RPMI8226 (cell line): ENCODE measurements around the gene POP5.
"Not testable (repeated sequence)": the region's sequence is repeated elsewhere in the genome, so short reads cannot be mapped to it uniquely, and the experiment has no call there.

Experiments used
- DNase-seq: peaks from one replicate; pipeline ENCODE4 v3.0.0-alpha.2; 2015

POP5 gene

DNA sequence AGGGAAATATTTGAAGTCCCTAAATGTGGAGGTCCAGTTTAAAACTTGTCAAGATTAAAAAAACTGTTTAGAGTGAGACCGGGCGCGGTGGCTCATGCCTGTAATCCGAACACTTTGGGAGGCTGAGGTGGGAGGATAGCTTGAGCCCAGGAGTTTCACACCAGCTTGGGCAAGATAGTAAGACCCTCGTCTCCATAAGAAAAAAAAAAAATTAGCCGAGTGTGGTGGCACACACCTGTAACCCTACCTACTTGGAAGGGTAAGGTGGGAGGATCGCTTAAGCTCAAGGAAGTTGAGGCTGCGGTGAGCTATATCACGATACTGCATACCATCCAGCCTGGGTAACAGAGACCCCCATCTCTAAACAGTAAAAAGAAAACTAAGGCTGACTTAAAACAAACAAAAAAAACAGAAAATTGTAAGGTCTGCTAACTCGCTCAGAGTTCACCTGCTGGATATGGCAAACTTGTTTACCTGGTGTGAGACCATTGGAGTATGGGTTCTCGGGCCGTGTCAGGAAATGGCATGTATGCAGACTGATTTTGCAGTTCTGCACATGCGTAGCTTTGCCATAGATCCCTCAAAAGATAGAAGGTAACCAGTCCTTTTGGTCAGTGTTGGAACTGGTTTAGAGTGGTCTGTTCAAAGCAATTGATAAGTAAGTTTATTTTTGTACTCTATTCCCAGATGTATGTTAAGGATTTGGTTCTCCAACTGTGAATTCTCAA lies 45.0 kb downstream of the POP5 start:
- peak; percentile 82 for DNase-seq

- DNase-seq, result peak; percentile 67
Observed at GRCh38 chr12:120534703-120535655, 46.2 kb downstream of the POP5 start.

- peak; percentile 90 for DNase-seq
Observed at GRCh38 chr12:120534203-120534702, 46.9 kb downstream of the POP5 start, which contains the start of gene RNF10. Gene RNF10, plus strand, starts transcription at chr12:120534356. Its CDS starts 456 bp downstream, at chr12:120534812.

DNA sequence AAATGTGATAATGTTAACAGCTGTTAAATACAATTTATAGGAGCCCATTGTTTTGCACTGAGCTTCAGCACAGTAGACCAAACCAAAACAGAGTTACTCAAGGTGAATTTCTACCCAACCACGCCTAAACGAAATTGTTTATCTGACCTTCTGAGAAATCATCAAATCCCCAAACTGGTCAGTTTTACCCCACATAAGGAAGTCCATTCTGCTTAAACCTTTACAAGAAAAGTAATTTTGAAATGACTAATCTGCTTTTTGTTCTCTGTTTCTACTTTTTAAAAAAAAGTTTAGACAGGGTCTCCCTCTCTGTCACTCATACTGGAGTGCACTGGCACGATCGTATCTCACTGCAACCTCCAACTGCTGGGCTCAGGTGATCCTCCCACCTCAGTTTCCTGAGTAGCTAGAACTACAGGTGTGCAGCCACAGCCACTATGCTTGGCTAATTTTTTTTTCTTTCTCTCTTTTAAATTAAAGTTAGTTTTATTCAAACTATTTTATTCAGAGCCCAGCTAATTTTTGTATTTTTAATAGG lies 48.4 kb downstream of the POP5 start:
- peak; percentile 37 for DNase-seq

DNA sequence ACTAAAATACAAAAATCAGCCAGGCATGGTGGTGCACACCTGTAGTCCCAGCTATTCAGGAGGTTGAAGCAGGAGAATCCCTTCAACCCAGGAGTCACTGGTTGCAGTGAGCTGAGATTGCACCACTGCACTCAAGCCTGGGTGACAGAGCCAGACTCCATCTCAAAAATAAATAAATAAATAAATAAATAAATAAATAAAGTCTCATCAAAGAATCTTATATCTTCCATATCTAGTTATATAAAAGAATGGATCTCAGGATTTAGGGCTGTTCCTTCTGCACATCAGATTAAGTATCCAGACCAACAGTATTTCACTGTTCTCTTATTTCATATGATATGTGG lies 50.8 kb downstream of the POP5 start:
- not testable (repeated sequence) for DNase-seq

DNA sequence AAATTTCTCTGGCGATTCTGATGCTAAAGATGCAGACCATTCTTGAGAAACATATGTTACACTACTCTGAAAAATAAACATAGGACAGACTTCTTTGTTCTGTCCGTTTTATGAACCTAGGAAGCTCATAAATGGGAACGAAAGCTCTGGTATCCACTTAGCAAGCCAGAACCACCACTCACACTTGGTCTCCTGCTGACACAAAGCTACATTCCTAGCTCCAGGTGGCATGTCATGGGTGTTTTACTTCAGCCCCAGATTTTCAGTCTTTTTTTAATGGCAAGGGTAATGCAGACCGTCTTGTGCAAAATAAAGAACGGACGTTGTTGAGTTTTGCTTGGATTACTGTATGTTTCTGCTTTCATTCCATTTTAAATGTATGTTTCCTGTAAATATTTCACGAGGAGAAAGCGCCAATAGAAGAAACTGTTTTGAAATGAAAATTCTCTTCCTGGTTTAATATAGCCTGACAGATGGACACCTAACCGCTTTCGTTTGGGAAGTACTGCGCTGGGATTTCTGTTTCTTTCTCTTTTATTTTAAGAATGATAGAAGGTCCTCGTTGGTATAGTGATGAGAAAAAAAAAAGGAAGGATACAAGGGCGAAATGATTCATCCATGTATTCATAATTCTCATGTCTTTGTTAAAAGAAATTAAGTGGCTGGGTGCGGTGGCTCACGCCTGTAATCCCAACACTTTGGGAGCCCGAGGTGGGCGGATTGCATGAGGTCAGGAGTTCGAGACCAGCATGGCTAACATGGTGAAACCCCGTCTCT lies 51.4 kb downstream of the POP5 start:
- peak; percentile 70 for DNase-seq

DNA sequence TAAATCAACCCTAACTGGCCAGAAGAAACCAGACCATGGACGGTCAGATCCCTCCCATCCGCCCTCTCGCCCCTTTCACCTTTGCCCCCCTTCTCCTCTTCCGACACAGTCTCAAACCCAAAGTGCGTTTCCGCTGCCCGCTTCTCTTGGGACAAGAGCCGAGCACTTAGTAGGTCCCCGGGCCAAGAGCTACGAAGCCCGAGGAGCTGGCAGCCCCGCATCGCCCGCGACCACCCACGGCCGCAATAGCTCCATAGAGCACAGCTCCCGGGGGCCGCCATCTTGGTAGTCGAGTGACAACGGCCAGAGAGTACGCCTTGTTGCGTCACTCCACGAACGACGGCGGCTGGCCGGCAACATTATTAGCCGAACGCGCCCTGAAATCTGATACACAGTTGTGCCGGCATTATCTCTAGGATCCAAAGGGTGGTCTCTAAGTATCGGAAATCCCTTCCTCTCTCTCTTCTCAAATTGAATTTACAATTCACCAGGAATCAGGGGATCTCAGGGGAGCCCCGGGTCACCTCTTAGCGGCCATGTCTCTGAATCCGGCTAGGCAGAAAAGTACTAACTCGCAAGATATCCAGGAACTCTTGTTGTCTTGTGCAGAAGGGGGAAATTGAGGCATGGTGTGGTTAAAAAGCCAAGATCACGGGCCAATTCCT lies 52.2 kb downstream of the POP5 start, which contains the start of gene COQ5:
COQ5 (minus strand) TSS at position 298 of the 665 bp plus-strand sequence; CDS start at position 281, 17 bp downstream.
- peak; percentile 86 for DNase-seq
